HepG2 (cell line): ENCODE results near the gene SMC1B. TPM values are rescaled to one million over a fixed set of nuclear protein-coding genes. Genes with fewer than 3 reads are reported as not detected.

Experiments
- ATAC-seq: fragments of 200-7000 bp; cut with Tn5 transposase; 3 replicates; pipeline ENCODE4 v1.9.1; 2020; ENCODE audit warnings: mild to moderate bottlenecking, moderate library complexity
- BruUV-seq: library from RNA; stranded (reverse); fragments of 400-500 nt; replicated peaks from 2 replicates; lab custom pipeline; 2021; lab: Mats Ljungman, UMichigan
- CTCF ChIA-PET: fragments of 300-600 bp; formaldehyde crosslinking; extraction: SDS; loops from one replicate; lab custom pipeline; 2021; ENCODE audit warnings: low total read pairs, inconsistent platforms, low intra/inter-chr PET ratio; lab: Yijun Ruan, JAX
- POLR2A ChIA-PET: fragments of 350-600 bp; sonication (Branson Sonifier 250); formaldehyde crosslinking; loops from one replicate; lab custom pipeline; 2020; ENCODE audit warnings: antibody characterized with exemption, inconsistent platforms; lab: Yijun Ruan, JAX
- DNase-seq: peaks from one replicate; pipeline ENCODE4 v3.0.0-alpha.2; 2015; ENCODE audit warnings: low spot score
- FAIRE-seq: peaks from 3 replicates; lab custom pipeline; 2011; peaks lifted over from hg19 to GRCh38; lab: Jason Lieb, UNC
- H2AFZ ChIP-seq: one replicate; pipeline ENCODE4 v1.6.1; 2011; ENCODE audit warnings: low read length, inconsistent platforms
- H3K27ac ChIP-seq: fragments of 300-600 bp; 3 replicates; pipeline ENCODE4 v1.8.0; 2011; ENCODE audit warnings: mixed run types, mild to moderate bottlenecking, mixed read lengths, low read length, inconsistent platforms; ENCODE audit not compliant: insufficient read depth; ENCODE audit errors: extremely low read length
- H3K27me3 ChIP-seq, 2 experiments: fragments of 200-600 bp in 1 of 2; 2 replicates in 1 of 2; 3 replicates in 1 of 2; pipeline versions ENCODE4 v1.6.0 to v1.8.0; 2011; ENCODE audit warnings: low read length in 2 of 2, mild to moderate bottlenecking in 2 of 2, moderate library complexity in 2 of 2, inconsistent platforms in 1 of 2; ENCODE audit not compliant: insufficient read depth in 2 of 2, control insufficient read depth in 1 of 2
- H3K36me3 ChIP-seq, 2 experiments: fragments of 200-600 bp in 1 of 2; replicated peaks in 1 of 2; 2 replicates in 1 of 2; 3 replicates in 1 of 2; pipeline versions ENCODE4 v1.5.1 to v1.8.0; 2011; ENCODE audit warnings: low read length in 2 of 2, inconsistent platforms in 1 of 2; ENCODE audit not compliant: insufficient read depth in 2 of 2, control insufficient read depth in 1 of 2
- H3K4me1 ChIP-seq: 2 replicates; pipeline ENCODE4 v1.5.1; 2012; ENCODE audit warnings: low read length, inconsistent platforms; ENCODE audit not compliant: insufficient read depth
- H3K4me2 ChIP-seq: 2 replicates; pipeline ENCODE4 v1.6.0; 2011; ENCODE audit warnings: low read depth, low read length, inconsistent platforms
- H3K4me3 ChIP-seq, 3 experiments: fragments of 200-600 bp in 1 of 3; sonication (generic), shearing (Covaris generic) in 1 of 3; replicated peaks in 1 of 3; 2 replicates each; pipeline ENCODE4 v1.5.1; 2011 to 2016; ENCODE audit warnings: low read length in 3 of 3, inconsistent platforms in 2 of 3, low read depth in 2 of 3, mild to moderate bottlenecking in 2 of 3, control low read depth in 1 of 3, mixed read lengths in 1 of 3; ENCODE audit not compliant: insufficient read depth in 1 of 3
- H3K79me2 ChIP-seq: one replicate; pipeline ENCODE4 v1.6.1; 2011; ENCODE audit warnings: low read length, inconsistent platforms; ENCODE audit not compliant: insufficient read depth
- H3K9ac ChIP-seq: 2 replicates; pipeline ENCODE4 v1.6.0; 2011; ENCODE audit warnings: mild to moderate bottlenecking, low read depth, low read length, inconsistent platforms; ENCODE audit not compliant: insufficient read depth
- H3K9me3 ChIP-seq: 2 replicates; pipeline ENCODE4 v1.5.1; 2012; ENCODE audit warnings: mild to moderate bottlenecking, low read length
- H4K20me1 ChIP-seq: 2 replicates; pipeline ENCODE4 v1.6.0; 2011; ENCODE audit warnings: inconsistent platforms, mild to moderate bottlenecking, low read length, moderate library complexity; ENCODE audit not compliant: insufficient read depth
- ATAD3A ChIP-seq: sonication (generic); formaldehyde crosslinking; IDR thresholded peaks from 2 replicates; pipeline ENCODE4 v1.4.0; 2020; ENCODE audit warnings: missing genetic modification reagents
- CEBPB ChIP-seq: IDR thresholded peaks from 2 replicates; pipeline ENCODE4 v1.6.1; 2011; ENCODE audit warnings: low read depth, low read length, improper control_type of control experiment, borderline replicate concordance
- CEBPZ ChIP-seq: IDR thresholded peaks from 2 replicates; pipeline ENCODE4 v1.6.1; 2012; ENCODE audit warnings: low read length, improper control_type of control experiment
- ELK4 ChIP-seq: sonication (generic); formaldehyde crosslinking; IDR thresholded peaks from 2 replicates; pipeline ENCODE4 v1.9.0; 2021; ENCODE audit warnings: missing genetic modification reagents, borderline replicate concordance
- PITX1 ChIP-seq: sonication (generic); formaldehyde crosslinking; IDR thresholded peaks from 2 replicates; pipeline ENCODE4 v1.5.1; 2020; ENCODE audit warnings: mild to moderate bottlenecking, missing genetic modification reagents
- RELA ChIP-seq: sonication (generic); formaldehyde crosslinking; IDR thresholded peaks from 2 replicates; pipeline ENCODE4 v1.4.0; 2020; ENCODE audit warnings: missing genetic modification reagents
- ZFY ChIP-seq: sonication (generic); formaldehyde crosslinking; IDR thresholded peaks from 2 replicates; pipeline ENCODE4 v1.4.0; 2020; ENCODE audit warnings: missing genetic modification reagents
- ZNF256 ChIP-seq: sonication (generic); formaldehyde crosslinking; conservative IDR thresholded peaks from 2 replicates; pipeline ENCODE4 v1.4.0; 2020; ENCODE audit warnings: missing genetic modification reagents
- ZNF580 ChIP-seq: IDR thresholded peaks from 2 replicates; pipeline ENCODE4 v1.6.1; 2016; ENCODE audit warnings: low read depth, borderline replicate concordance
- WGBS: methylation state at CpG from one replicate; pipeline ENCODE4 v1.1.6; 2017; ENCODE audit warnings: low lambda C conversion rate; 5-methylcytosine and 5-hydroxymethylcytosine counted together
- in situ Hi-C: cut with HindIII; loops from 2 replicates; pipeline ENCODE4 v1.10.0; 2017; ENCODE audit warnings: low pct_unique_long_range_greater_than_20kb; ENCODE audit not compliant: extremely low pct_ligation_motif_present
- intact Hi-C: fragments of 100-400 bp; cut with micrococcal nuclease; formaldehyde crosslinking; loops from one replicate; pipeline ENCODE4 v1.10.0; 2022; ENCODE audit not compliant: unreplicated experiment
- polyA plus RNA-seq, 8 experiments: library from polyadenylated mRNA; depleted of rRNA in 3 of 8; stranded (reverse) in 7 of 8; unstranded in 1 of 8; fragments of >200 nt; fragmentation: Illumina TruSeq in 4 of 8; extraction: Trizol in 4 of 8; gene quantifications; 2 replicates each; pipeline versions ENCODE4 v1.2.1 to v1.2.3, GENCODE V29; 2011 to 2016; ENCODE audit warnings: low read depth in 4 of 8, missing spikeins in 1 of 8, mixed read lengths in 1 of 8; ENCODE audit not compliant: insufficient read depth in 1 of 8
- total RNA-seq, 5 experiments: library from RNA; depleted of rRNA; stranded (reverse); fragments of >200 nt; fragmentation: Illumina TruSeq; extraction: Trizol; gene quantifications; 2 replicates each; pipeline ENCODE4 v1.2.3, GENCODE V29; 2016; ENCODE audit warnings: low read depth in 1 of 5

SMC1B gene
- total and polyA plus RNA-seq, 2 of the 13 experiments (the other 11 are each of a cell fraction or from before 2014, with no cell fraction given) = not detected

- H3K9me3 ChIP-seq = no peaks in the 10 kb centered on the region
- H4K20me1 ChIP-seq = no peaks in the 10 kb centered on the region
- TF ChIP-seq ATAD3A (CRISPR knock-in tag) (no peak), CEBPB (no peak), PITX1 (no peak), ZNF580 (no peak), ZNF256 (CRISPR knock-in tag) (no peak), CEBPZ (no peak), ELK4 (CRISPR knock-in tag) (no peak), RELA (CRISPR knock-in tag) (no peak), ZFY (CRISPR knock-in tag) (no peak)
- H3K4me3 ChIP-seq = no peak overlapping the region
- no peak overlapping the region for H2AFZ ChIP-seq
- no peaks in the 10 kb centered on the region for H3K79me2 ChIP-seq
- no peak overlapping the region for H3K9ac ChIP-seq
- FAIRE-seq = no peak
- H3K36me3 ChIP-seq = no peaks in the 10 kb centered on the region
- WGBS = 80% methylated on average over 6 of the region's 6 CpGs
- DNase-seq = no peak
- no peak overlapping the region for H3K4me2 ChIP-seq
- peaks cover 2 to 4% of the 10 kb centered on the region in 2 experiments; a peak in 1 of 5 replicates for H3K27me3 ChIP-seq
- no peak overlapping the region for H3K27ac ChIP-seq
- in situ Hi-C loops = no loop called here
- ATAC-seq = no peak
- no TSS peak for BruUV-seq
- intact Hi-C loops = no loop called here
- ChIA-PET CTCF (no interaction called here), POLR2A (no interaction called here)
- H3K4me1 ChIP-seq = peaks cover 4% of the 10 kb centered on the region; the same call in 1 of the 2 replicates
These were observed 5.4 kb upstream of the SMC1B start for GRCh38 chr22:45418770-45419138.
